Measurements from ENCODE around the gene CTDSP1.

CTDSP1 gene

DNA sequence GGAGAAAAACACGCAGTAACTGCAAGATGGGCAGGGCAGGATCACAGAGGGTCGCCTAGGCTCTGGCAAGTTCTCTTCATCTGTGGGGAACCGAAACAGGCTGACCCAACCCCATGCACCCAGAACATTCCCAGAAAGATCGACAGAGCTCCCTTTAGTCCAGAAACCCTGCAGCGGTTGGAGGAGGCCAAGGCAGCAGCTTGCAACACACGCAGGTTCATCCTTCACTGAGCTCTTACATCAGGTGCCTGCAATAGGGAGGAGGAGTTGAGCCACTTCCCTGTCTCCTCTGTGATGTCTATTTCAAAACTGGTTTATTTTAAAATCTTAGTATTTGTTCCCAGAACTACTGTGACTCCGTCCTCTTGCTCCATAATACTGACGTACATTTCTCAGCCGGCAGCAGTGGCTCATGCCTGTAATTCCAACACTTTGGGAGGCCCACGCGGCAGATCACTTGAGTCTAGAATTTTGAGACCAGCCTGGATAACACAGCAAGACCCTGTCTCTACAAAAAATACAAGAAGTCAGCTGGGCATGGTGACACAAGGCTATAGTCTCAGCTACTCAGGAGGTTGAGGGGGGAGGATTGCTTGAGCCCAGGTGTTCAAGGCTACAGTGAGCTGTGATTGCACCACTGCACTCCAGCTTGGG lies 29.1 kb upstream of the CTDSP1 start:
- H3K4me1 Mint-ChIP-seq = peaks cover 20% of the 10 kb centered on the region
- H3K27me3 Mint-ChIP-seq = no peaks in the 10 kb centered on the region
- no peak overlapping the region for H3K27ac Mint-ChIP-seq
- ATAC-seq = no peak
- H3K36me3 Mint-ChIP-seq (ENCODE audit: low read depth) = no peaks in the 10 kb centered on the region
- H3K4me3 Mint-ChIP-seq = no peak overlapping the region
- no peaks in the 10 kb centered on the region for H3K9me3 Mint-ChIP-seq
- DNase-seq = no peak

DNA sequence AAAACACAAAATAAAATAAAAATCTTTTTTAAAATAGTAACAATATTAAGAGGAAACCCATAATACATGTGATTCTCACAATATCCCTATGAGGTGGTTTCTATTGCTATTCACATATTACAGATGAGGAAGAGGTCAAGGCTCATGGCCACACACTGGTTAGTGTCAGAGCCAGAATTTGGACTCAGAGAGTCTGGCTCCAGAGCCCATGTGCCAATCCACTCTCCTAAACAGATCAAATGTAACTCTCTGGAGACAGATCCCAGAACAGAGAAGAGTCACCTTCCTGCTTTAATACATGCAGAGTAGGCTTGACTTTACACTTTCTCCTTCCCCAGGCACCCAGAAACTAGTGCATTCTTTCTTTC lies 27.7 kb upstream of the CTDSP1 start:
- ATAC-seq = no peak
- no peaks in the 10 kb centered on the region for H3K27me3 Mint-ChIP-seq

DNA sequence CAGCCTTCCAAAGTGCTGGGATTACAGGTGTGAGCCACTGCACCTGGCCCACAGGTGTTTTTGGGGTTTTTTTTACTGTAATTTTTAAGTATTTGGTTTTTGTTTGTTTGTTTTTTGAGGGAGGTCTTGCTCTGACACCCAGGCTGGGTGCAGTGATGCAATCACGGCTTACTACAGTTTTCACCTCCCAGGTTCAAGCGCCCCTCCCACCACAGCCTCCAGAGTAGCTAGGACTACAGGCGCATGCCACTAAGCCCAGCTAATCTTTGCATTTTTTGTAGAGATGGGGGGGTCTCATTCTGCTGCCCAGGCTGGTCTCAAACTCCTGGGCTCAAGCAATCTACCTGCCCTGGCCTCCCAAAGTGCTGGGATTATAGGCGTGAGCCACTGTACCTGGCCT lies 24.9 kb upstream of the CTDSP1 start:
- H3K4me1 Mint-ChIP-seq = peaks cover 4% of the 10 kb centered on the region
- ATAC-seq = no peak
- H3K9me3 Mint-ChIP-seq = no peaks in the 10 kb centered on the region
- no peak overlapping the region for H3K4me3 Mint-ChIP-seq
- no peak overlapping the region for H3K27ac Mint-ChIP-seq
- DNase-seq = no peak
- no peaks in the 10 kb centered on the region for H3K27me3 Mint-ChIP-seq
- no peaks in the 10 kb centered on the region for H3K36me3 Mint-ChIP-seq (ENCODE audit: low read depth)

More for the DNA sequence above, 27.7 kb upstream of the CTDSP1 start:
- Mint-ChIP-seq H3K9me3 (no peaks in the 10 kb centered on the region), H3K4me3 (no peak overlapping the region), H3K4me1 (peaks cover 20% of the 10 kb centered on the region), H3K27ac (no peak overlapping the region), H3K36me3 (ENCODE audit: low read depth) (no peaks in the 10 kb centered on the region)
- DNase-seq = no peak

DNA sequence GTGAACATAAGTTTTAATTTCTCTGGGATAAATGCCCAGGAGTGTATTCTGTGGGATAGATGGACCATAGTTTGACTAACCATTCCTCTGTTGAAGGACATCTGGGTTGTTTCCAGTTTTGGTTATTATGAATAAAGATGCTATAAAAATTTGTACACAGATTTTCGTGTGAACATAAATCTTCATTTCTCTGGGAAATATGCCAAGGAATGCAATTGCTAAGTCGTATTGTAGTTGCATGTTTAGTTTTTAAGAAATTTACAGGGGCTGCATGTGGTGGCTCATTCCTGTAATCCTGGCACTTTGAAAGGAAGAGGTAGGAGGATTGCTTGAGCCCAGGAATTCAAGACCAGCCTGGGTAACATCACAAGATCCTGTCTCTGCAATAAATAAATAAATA lies 24.5 kb upstream of the CTDSP1 start:
- Mint-ChIP-seq H3K9me3 (no peaks in the 10 kb centered on the region), H3K36me3 (ENCODE audit: low read depth) (no peaks in the 10 kb centered on the region), H3K27ac (no peak overlapping the region), H3K4me1 (no peaks in the 10 kb centered on the region), H3K4me3 (no peak overlapping the region), H3K27me3 (no peaks in the 10 kb centered on the region)
- DNase-seq (no peak), ATAC-seq (no peak)

DNA sequence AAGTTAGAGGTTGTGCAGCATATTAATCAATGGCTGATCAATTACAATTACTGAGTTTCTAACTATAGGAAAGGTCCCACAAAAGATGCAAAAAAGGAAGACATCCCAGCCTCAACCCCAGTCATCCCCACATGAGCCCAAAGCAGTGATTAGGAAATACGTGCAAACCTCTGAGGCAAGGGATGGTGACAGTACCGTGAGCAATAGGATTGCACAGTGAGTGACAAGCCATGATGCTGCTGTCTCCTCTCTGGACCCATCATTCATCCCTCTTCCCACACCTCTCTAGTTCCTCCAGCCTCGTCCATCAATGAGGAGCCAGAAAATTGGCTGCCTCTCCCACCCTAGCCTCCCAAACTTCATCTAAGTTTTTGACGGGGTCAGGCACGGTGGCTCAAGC lies 21.6 kb upstream of the CTDSP1 start:
- no peaks in the 10 kb centered on the region for H3K9me3 Mint-ChIP-seq
- ATAC-seq = no peak
- H3K4me1 Mint-ChIP-seq = no peaks in the 10 kb centered on the region
- no peaks in the 10 kb centered on the region for H3K27me3 Mint-ChIP-seq
- no peak overlapping the region for H3K4me3 Mint-ChIP-seq
- no peak for DNase-seq
- no peak overlapping the region for H3K27ac Mint-ChIP-seq
- H3K36me3 Mint-ChIP-seq (ENCODE audit: low read depth) = no peaks in the 10 kb centered on the region

DNA sequence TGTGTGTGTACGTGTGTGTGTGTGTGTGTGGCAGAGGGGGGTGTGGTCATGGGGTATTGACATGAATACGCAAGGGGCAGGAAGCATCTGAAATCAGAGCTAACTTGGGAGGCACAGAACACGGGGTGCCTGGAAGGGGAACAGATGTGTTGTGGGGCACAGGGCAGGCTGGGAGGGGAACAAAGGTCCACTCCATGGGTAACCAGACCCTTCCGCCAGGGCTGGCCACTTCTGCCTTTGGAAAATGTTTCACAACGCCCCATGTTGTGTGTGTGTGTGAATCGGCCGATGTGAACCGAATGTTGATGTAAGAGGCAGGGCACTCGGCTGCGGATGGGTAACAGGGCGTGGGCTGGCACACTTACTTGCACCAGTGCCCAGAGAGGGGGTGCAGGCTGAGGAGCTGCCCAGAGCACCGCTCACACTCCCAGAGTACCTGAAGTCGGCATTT lies 17.7 kb upstream of the CTDSP1 start, which contains the start of gene SLC11A1:
TSS of gene SLC11A1 (plus strand) at position 358 of the 451 bp plus-strand sequence. CDS start 96 bp downstream, outside the sequence.
- no peak within 1 kb of the TSS for H3K27ac Mint-ChIP-seq
- no peak for DNase-seq
- H3K4me3 Mint-ChIP-seq = no peak within 1 kb of the TSS
- no peak for ATAC-seq
- no peaks in the 10 kb centered on the region for H3K4me1 Mint-ChIP-seq
- no peaks in the 10 kb centered on the region for H3K27me3 Mint-ChIP-seq
- no peaks in the 10 kb centered on the region for H3K9me3 Mint-ChIP-seq
- H3K36me3 Mint-ChIP-seq (ENCODE audit: low read depth) = no peaks in the 10 kb centered on the region

- DNase-seq = no peak
- no peak overlapping the region for H3K4me3 Mint-ChIP-seq
- ATAC-seq = no peak
- no peaks in the 10 kb centered on the region for H3K9me3 Mint-ChIP-seq
- H3K27ac Mint-ChIP-seq = no peak overlapping the region
- peaks cover 2% of the 10 kb centered on the region for H3K27me3 Mint-ChIP-seq
- H3K4me1 Mint-ChIP-seq = peaks cover 5% of the 10 kb centered on the region
- H3K36me3 Mint-ChIP-seq (ENCODE audit: low read depth) = no peaks in the 10 kb centered on the region
Measured at GRCh38 chr2:218382785-218383184, 16.9 kb upstream of the CTDSP1 start.

- no peak overlapping the region for H3K4me3 Mint-ChIP-seq
- H3K27me3 Mint-ChIP-seq = peaks cover 2% of the 10 kb centered on the region
- no peak for ATAC-seq
- H3K27ac Mint-ChIP-seq = no peak overlapping the region
- no peaks in the 10 kb centered on the region for H3K36me3 Mint-ChIP-seq (ENCODE audit: low read depth)
- DNase-seq = no peak
- H3K4me1 Mint-ChIP-seq = peaks cover 5% of the 10 kb centered on the region
- no peaks in the 10 kb centered on the region for H3K9me3 Mint-ChIP-seq
Measured at GRCh38 chr2:218383892-218384519, 15.7 kb upstream of the CTDSP1 start.

- Mint-ChIP-seq H3K27ac (no peak overlapping the region), H3K4me3 (no peak overlapping the region), H3K27me3 (peaks cover 2% of the 10 kb centered on the region), H3K4me1 (peaks cover 5% of the 10 kb centered on the region), H3K9me3 (no peaks in the 10 kb centered on the region), H3K36me3 (ENCODE audit: low read depth) (no peaks in the 10 kb centered on the region)
- no peak for ATAC-seq
- DNase-seq = no peak
Measured at GRCh38 chr2:218384975-218385374, 14.7 kb upstream of the CTDSP1 start.

DNA sequence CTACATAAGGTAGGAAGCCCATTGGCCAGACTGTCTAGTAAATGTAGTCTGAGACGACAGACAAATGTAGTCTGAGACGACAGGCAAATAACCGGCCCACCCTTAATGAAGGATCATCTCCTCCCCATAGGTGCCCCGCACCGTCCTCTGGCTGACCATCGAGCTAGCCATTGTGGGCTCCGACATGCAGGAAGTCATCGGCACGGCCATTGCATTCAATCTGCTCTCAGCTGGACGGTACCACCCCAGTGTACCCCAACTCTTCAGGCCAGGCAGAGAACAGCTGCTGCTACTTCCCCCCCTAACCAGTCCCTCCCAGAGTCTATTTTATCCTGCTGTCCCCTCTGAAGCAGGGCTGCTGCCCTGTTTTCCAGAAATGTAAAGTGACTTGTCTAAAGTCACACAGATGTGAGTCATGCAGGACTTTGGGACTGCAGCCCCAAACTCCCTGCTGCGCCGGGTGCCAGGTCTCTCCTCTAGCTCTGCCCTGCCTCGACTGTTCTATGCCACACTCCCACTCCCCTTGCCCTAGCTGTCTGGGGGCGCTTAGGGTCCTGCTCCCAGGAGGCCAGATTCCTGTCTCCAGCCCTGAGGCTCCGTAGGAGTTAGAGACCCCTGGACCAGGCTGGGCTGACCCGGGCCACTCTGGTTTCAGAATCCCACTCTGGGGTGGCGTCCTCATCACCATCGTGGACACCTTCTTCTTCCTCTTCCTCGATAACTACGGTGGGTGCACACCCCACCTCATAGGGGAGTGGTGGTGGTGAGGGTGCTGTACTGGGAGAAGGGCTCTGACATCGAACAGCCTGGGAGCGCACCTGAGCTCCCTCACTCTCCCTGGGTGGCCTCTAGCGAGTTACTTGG lies 12.9 kb upstream of the CTDSP1 start:
- Mint-ChIP-seq H3K9me3 (no peaks in the 10 kb centered on the region), H3K4me3 (no peak overlapping the region), H3K36me3 (ENCODE audit: low read depth) (no peaks in the 10 kb centered on the region), H3K27me3 (peaks cover 2% of the 10 kb centered on the region), H3K27ac (no peak overlapping the region), H3K4me1 (peaks cover 5% of the 10 kb centered on the region)
- DNase-seq (no peak), ATAC-seq (no peak)

- Mint-ChIP-seq H3K9me3 (no peaks in the 10 kb centered on the region), H3K27me3 (peaks cover 2% of the 10 kb centered on the region), H3K4me3 (peak overlapping the region; percentile 13), H3K4me1 (peaks cover 5% of the 10 kb centered on the region), H3K27ac (no peak overlapping the region), H3K36me3 (ENCODE audit: low read depth) (no peaks in the 10 kb centered on the region)
- ATAC-seq (peak; percentile 19), DNase-seq (peak; percentile 32)
Measured at GRCh38 chr2:218387369-218388194, 12.1 kb upstream of the CTDSP1 start.

- H3K27me3 Mint-ChIP-seq = peaks cover 2% of the 10 kb centered on the region
- ATAC-seq (no peak), DNase-seq (no peak)
- H3K9me3 Mint-ChIP-seq = no peaks in the 10 kb centered on the region
- H3K4me3 Mint-ChIP-seq = no peak overlapping the region
- H3K4me1 Mint-ChIP-seq = peaks cover 15% of the 10 kb centered on the region
- H3K27ac Mint-ChIP-seq = no peak overlapping the region
- H3K36me3 Mint-ChIP-seq (ENCODE audit: low read depth) = no peaks in the 10 kb centered on the region
Measured at GRCh38 chr2:218389333-218390150, 10.1 kb upstream of the CTDSP1 start.

DNA sequence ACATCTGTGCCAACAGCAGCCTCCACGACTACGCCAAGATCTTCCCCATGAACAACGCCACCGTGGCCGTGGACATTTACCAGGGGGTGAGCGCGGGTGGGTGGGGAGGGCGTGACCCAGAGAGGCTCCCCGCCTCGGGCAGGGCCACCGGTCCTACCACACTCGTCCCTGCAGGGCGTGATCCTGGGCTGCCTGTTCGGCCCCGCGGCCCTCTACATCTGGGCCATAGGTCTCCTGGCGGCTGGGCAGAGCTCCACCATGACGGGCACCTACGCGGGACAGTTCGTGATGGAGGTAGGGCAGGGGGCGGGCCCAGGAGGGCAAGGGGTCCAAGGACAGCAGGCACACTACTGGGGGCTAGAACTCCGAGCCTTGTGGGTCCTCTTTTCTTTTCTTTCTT lies 8.5 kb upstream of the CTDSP1 start:
- Mint-ChIP-seq H3K36me3 (ENCODE audit: low read depth) (no peaks in the 10 kb centered on the region), H3K4me1 (peaks cover 25% of the 10 kb centered on the region), H3K9me3 (no peaks in the 10 kb centered on the region), H3K27ac (no peak overlapping the region), H3K4me3 (no peak overlapping the region), H3K27me3 (peaks cover 2% of the 10 kb centered on the region)
- no peak for ATAC-seq
- no peak for DNase-seq
